Measurements from ENCODE around the gene DGLUCY. TPM values are rescaled to one million over a fixed set of nuclear protein-coding genes. Genes with fewer than 3 reads are reported as not detected.

DGLUCY gene
- total and polyA plus RNA-seq, 2 donors (not counting 1 experiment from before 2014, with no cell fraction given) = 91.5 to 103 TPM

DNA sequence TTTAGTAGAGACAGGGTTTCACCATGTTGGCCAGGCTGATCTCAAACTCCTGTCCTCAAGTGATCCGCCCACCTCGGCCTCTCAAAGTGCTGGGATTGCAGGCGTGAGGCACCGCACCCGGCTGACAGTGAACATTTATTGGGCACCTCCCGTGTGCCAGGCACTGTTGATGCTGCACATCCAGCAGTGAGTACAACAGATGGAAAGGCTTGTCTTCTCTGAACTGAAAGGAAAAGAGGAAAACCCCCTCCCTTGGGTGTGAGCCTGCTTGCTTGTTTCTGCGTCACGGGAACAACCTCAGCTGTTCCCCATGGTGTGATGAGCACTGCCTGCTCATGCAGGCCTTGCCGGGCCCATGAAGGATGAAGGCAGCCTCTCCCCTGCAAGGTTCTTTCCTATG is 39.5 kb downstream of the DGLUCY start:
- POLR2A ChIA-PET = no interaction called here

DNA sequence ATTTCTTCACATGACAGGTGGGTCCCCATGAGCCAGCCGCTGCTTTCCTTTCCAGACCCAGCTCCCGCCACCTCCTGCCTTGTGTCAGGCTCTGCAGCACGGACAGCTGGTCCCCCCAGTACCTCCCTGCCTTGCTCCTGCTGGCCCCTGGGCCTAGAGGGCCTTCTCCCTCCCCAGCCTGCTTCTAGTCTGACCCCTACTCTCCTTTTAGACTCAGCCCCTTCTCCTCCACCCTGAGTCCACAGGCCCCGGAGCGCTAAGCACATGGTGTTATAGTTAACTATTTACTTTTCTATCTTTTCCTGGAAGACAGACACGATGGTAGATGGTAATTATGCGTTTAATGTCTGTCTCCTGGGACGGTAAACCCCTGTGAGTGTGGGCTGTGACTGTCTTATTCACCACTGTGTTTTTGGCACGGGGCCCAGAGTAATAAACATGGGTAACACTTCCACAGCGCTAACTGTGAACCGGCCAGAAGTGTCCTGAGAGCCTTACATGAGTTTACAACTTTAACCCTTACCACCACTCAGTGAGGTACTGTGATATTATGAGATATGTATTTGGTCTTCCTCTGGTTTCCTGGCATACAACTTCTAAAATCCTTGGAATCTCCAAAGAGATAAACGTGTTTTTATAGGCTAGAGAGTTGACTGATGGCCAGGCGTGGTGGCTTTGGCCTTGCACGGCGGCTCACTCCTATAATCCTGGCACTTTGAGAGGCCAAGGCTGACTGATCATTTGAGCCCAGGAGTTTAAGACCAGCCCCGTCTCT is 41.2 kb downstream of the DGLUCY start:
- Histone ChIP-seq H3K4me3 (ENCODE audit: control extremely low read depth in 1 of 5, extremely low read depth in 1 of 5, insufficient read depth in 1 of 5, low read depth in 2 of 5, low read length in 4 of 5) (no peak overlapping the region), H3K36me3 (replicated peaks in 1 of 2; ENCODE audit: control extremely low read depth in 1 of 2, control insufficient read depth in 1 of 2, extremely low read depth in 1 of 2, insufficient read depth in 2 of 2, low read length in 1 of 2) (peaks cover 2 to 27% of the 10 kb centered on the region in 2 experiments), H3K27me3 (replicated peaks in 1 of 4; ENCODE audit: control extremely low read depth in 1 of 4, control insufficient read depth in 3 of 4, insufficient read depth in 4 of 4, low read length in 3 of 4) (no peaks in the 10 kb centered on the region), H3K4me2 (replicated peaks; ENCODE audit: low read depth, low read length, poor library complexity, severe bottlenecking) (no peak overlapping the region), H2AFZ (ENCODE audit: insufficient read depth, low read depth, low read length, poor library complexity, severe bottlenecking) (no peak overlapping the region), H3K9ac (ENCODE audit: low read length) (no peak overlapping the region), H3K27ac (ENCODE audit: low read length in 2 of 2) (no peak overlapping the region), H3K4me1 (ENCODE audit: control insufficient read depth in 2 of 2, insufficient read depth in 2 of 2, low read length in 2 of 2) (peaks cover 0 to 3% of the 10 kb centered on the region in 2 donors), H3K9me3 (ENCODE audit: control extremely low read depth in 1 of 3, control insufficient read depth in 2 of 3, insufficient read depth in 1 of 3, low read length in 2 of 3) (no peaks in the 10 kb centered on the region), H3K79me2 (ENCODE audit: control insufficient read depth, insufficient read depth, low read length) (peaks cover 60% of the 10 kb centered on the region), H4K20me1 (ENCODE audit: control insufficient read depth, insufficient read depth, low read length, poor library complexity, severe bottlenecking) (peaks cover 6% of the 10 kb centered on the region)
- peaks cover 5% of the 10 kb centered on the region for H3K4me1 Mint-ChIP-seq
- peak overlapping the region; percentile 37 for H3K27ac Mint-ChIP-seq
- POLR2A ChIA-PET = no interaction called here
- 63% methylated on average over 12 of the region's 16 CpGs for WGBS (ENCODE audit: insufficient coverage)
- intact Hi-C loops (cut with micrococcal nuclease) = no loop called here
- DNase-seq (no peak), ATAC-seq (ENCODE audit: low read depth) (no peak)
- no peak for TF ChIP-seq EZH2 (IDR thresholded peaks at IDR 0.05; ENCODE audit: borderline replicate concordance, insufficient read depth, low read depth, low read length, poor library complexity, severe bottlenecking)
- TF ChIP-seq, protein P1, sequence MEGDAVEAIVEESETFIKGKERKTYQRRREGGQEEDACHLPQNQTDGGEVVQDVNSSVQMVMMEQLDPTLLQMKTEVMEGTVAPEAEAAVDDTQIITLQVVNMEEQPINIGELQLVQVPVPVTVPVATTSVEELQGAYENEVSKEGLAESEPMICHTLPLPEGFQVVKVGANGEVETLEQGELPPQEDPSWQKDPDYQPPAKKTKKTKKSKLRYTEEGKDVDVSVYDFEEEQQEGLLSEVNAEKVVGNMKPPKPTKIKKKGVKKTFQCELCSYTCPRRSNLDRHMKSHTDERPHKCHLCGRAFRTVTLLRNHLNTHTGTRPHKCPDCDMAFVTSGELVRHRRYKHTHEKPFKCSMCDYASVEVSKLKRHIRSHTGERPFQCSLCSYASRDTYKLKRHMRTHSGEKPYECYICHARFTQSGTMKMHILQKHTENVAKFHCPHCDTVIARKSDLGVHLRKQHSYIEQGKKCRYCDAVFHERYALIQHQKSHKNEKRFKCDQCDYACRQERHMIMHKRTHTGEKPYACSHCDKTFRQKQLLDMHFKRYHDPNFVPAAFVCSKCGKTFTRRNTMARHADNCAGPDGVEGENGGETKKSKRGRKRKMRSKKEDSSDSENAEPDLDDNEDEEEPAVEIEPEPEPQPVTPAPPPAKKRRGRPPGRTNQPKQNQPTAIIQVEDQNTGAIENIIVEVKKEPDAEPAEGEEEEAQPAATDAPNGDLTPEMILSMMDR (IDR thresholded peaks at IDR 0.05) = no peak
- no peak overlapping the region for H3K4me3 Mint-ChIP-seq
- H3K27me3 Mint-ChIP-seq = no peaks in the 10 kb centered on the region
- CTCF ChIA-PET = interaction anchor here (1.5 kb wide), 1 partner anchor 22 kb away, joined by 6 read pairs; no protein-coding TSS in a partner anchor
- H3K9me3 Mint-ChIP-seq (ENCODE audit: insufficient read depth) = no peaks in the 10 kb centered on the region

More for the DNA sequence above, 39.5 kb downstream of the DGLUCY start:
- CTCF ChIA-PET = interaction anchor here (0.7 to 1.5 kb wide), 2 partner anchors 24 to 134 kb away, joined by 3 to 6 read pairs; no protein-coding TSS in a partner anchor
- H3K27ac Mint-ChIP-seq = no peak overlapping the region
- Histone ChIP-seq H3K36me3 (replicated peaks in 1 of 2; ENCODE audit: control extremely low read depth in 1 of 2, control insufficient read depth in 1 of 2, extremely low read depth in 1 of 2, insufficient read depth in 2 of 2, low read length in 1 of 2) (peaks cover 5 to 23% of the 10 kb centered on the region in 2 experiments), H3K4me3 (ENCODE audit: control extremely low read depth in 1 of 5, extremely low read depth in 1 of 5, insufficient read depth in 1 of 5, low read depth in 2 of 5, low read length in 4 of 5) (no peak overlapping the region), H3K4me1 (ENCODE audit: control insufficient read depth in 2 of 2, insufficient read depth in 2 of 2, low read length in 2 of 2) (peaks cover 0 to 3% of the 10 kb centered on the region in 2 donors), H3K4me2 (replicated peaks; ENCODE audit: low read depth, low read length, poor library complexity, severe bottlenecking) (no peak overlapping the region), H3K9me3 (ENCODE audit: control extremely low read depth in 1 of 3, control insufficient read depth in 2 of 3, insufficient read depth in 1 of 3, low read length in 2 of 3) (no peaks in the 10 kb centered on the region), H3K27me3 (replicated peaks in 1 of 4; ENCODE audit: control extremely low read depth in 1 of 4, control insufficient read depth in 3 of 4, insufficient read depth in 4 of 4, low read length in 3 of 4) (no peaks in the 10 kb centered on the region), H3K9ac (ENCODE audit: low read length) (no peak overlapping the region), H3K79me2 (ENCODE audit: control insufficient read depth, insufficient read depth, low read length) (peaks cover 60% of the 10 kb centered on the region), H2AFZ (ENCODE audit: insufficient read depth, low read depth, low read length, poor library complexity, severe bottlenecking) (no peak overlapping the region), H4K20me1 (ENCODE audit: control insufficient read depth, insufficient read depth, low read length, poor library complexity, severe bottlenecking) (peaks cover 6% of the 10 kb centered on the region), H3K27ac (ENCODE audit: low read length in 2 of 2) (no peak overlapping the region)
- intact Hi-C loops (cut with micrococcal nuclease) = no loop called here
- 94% methylated on average over 6 of the region's 9 CpGs for WGBS (ENCODE audit: insufficient coverage)
- no peak for TF ChIP-seq EZH2 (IDR thresholded peaks at IDR 0.05; ENCODE audit: borderline replicate concordance, insufficient read depth, low read depth, low read length, poor library complexity, severe bottlenecking)
- TF ChIP-seq, protein P1 (IDR thresholded peaks at IDR 0.05) = no peak
- H3K4me3 Mint-ChIP-seq = no peak overlapping the region
- DNase-seq = no peak
- ATAC-seq (ENCODE audit: low read depth) = no peak
- H3K9me3 Mint-ChIP-seq (ENCODE audit: insufficient read depth) = no peaks in the 10 kb centered on the region
- H3K4me1 Mint-ChIP-seq = peaks cover 5% of the 10 kb centered on the region
- no peaks in the 10 kb centered on the region for H3K27me3 Mint-ChIP-seq
